WTC11 (cell line): ENCODE data around the gene GPX5. TPM values are rescaled to one million over a fixed set of nuclear protein-coding genes. Genes with fewer than 3 reads are reported as not detected.

Source experiments
- ATAC-seq: fragments of 200-7000 bp; cut with Tn5 transposase; 2 replicates; pipeline ENCODE4 v1.10.0; 2021; ENCODE audit warnings: mild to moderate bottlenecking, moderate library complexity
- CTCF ChIA-PET: fragments of 300-600 bp; sonication (Branson Sonifier 250); formaldehyde crosslinking; loops from one replicate; lab custom pipeline; 2021; ENCODE audit warnings: antibody characterized with exemption; lab: Charles Lee
- POLR2A ChIA-PET: fragments of 350-600 bp; sonication (Branson Sonifier 250); formaldehyde crosslinking; loops from one replicate; lab custom pipeline; 2021; ENCODE audit warnings: antibody characterized with exemption; lab: Charles Lee
- DNase-seq: peaks from one replicate; pipeline ENCODE4 v3.0.0; 2021; ENCODE audit warnings: low spot score
- H3K27ac Mint-ChIP-seq: 2 replicates; pipeline ENCODE4 v1.8.0; 2021; ENCODE audit warnings: mixed read lengths
- H3K27me3 Mint-ChIP-seq: 2 replicates; pipeline ENCODE4 v1.8.0; 2021; ENCODE audit warnings: low read depth, mild to moderate bottlenecking, moderate library complexity, mixed read lengths
- H3K36me3 Mint-ChIP-seq: 2 replicates; pipeline ENCODE4 v1.8.0; 2021; ENCODE audit warnings: mixed read lengths
- H3K4me1 Mint-ChIP-seq: 2 replicates; pipeline ENCODE4 v1.8.0; 2022; ENCODE audit warnings: mixed read lengths
- H3K4me3 Mint-ChIP-seq: 2 replicates; pipeline ENCODE4 v1.8.0; 2021; ENCODE audit warnings: mild to moderate bottlenecking, moderate library complexity, mixed read lengths
- H3K9me3 Mint-ChIP-seq: 2 replicates; pipeline ENCODE4 v1.8.0; 2021; ENCODE audit warnings: mixed read lengths
- ATF1 ChIP-seq: sonication (generic); formaldehyde crosslinking; IDR thresholded peaks from 2 replicates; pipeline ENCODE4 v1.8.1; 2023; ENCODE audit warnings: mild to moderate bottlenecking, moderate library complexity, missing genetic modification reagents
- ELF4 ChIP-seq: sonication (generic); formaldehyde crosslinking; IDR thresholded peaks from 2 replicates; pipeline ENCODE4 v1.8.1; 2022; ENCODE audit warnings: low read depth, mild to moderate bottlenecking, moderate library complexity, missing genetic modification reagents
- ETV6 ChIP-seq: sonication (generic); formaldehyde crosslinking; IDR thresholded peaks from 2 replicates; pipeline ENCODE4 v1.8.1; 2022; ENCODE audit warnings: mild to moderate bottlenecking, missing genetic modification reagents
- FOXK1 ChIP-seq: sonication (generic); formaldehyde crosslinking; IDR thresholded peaks from 2 replicates; pipeline ENCODE4 v1.8.0; 2022; ENCODE audit warnings: mild to moderate bottlenecking, moderate library complexity, missing genetic modification reagents
- FOXP1 ChIP-seq: sonication (generic); formaldehyde crosslinking; IDR thresholded peaks from 2 replicates; pipeline ENCODE4 v1.8.0; 2022; ENCODE audit warnings: missing genetic modification reagents, mild to moderate bottlenecking, moderate library complexity, borderline replicate concordance
- GABPB1 ChIP-seq: sonication (generic); formaldehyde crosslinking; IDR thresholded peaks from 2 replicates; pipeline ENCODE4 v1.8.1; 2023; ENCODE audit warnings: mild to moderate bottlenecking, missing genetic modification reagents
- GRHL2 ChIP-seq: fragments of 250-450 bp; sonication (Bioruptor Pico); IDR thresholded peaks from 2 replicates; pipeline ENCODE4 v1.8.0; 2022; ENCODE audit warnings: mild to moderate bottlenecking, moderate library complexity; ENCODE audit not compliant: insufficient replicate concordance, severe bottlenecking
- GTF2I ChIP-seq: fragments of 250-450 bp; sonication (Bioruptor Pico); conservative IDR thresholded peaks from 2 replicates; pipeline ENCODE4 v1.4.0; 2021; ENCODE audit warnings: mild to moderate bottlenecking
- JUN ChIP-seq: sonication (generic); formaldehyde crosslinking; IDR thresholded peaks from 2 replicates; pipeline ENCODE4 v1.8.0; 2023; ENCODE audit warnings: mild to moderate bottlenecking, missing genetic modification reagents
- KAT7 ChIP-seq: sonication (generic); formaldehyde crosslinking; IDR thresholded peaks from 2 replicates; pipeline ENCODE4 v1.8.1; 2023; ENCODE audit warnings: missing genetic modification reagents, mild to moderate bottlenecking, borderline replicate concordance
- NFYB ChIP-seq: sonication (generic); formaldehyde crosslinking; conservative IDR thresholded peaks from 2 replicates; pipeline ENCODE4 v1.8.0; 2022; ENCODE audit warnings: low read depth, missing genetic modification reagents
- RELA ChIP-seq: sonication (generic); formaldehyde crosslinking; IDR thresholded peaks from 2 replicates; pipeline ENCODE4 v1.8.1; 2022; ENCODE audit warnings: missing genetic modification reagents, mild to moderate bottlenecking, borderline replicate concordance
- SMAD3 ChIP-seq: sonication (generic); formaldehyde crosslinking; IDR thresholded peaks from 2 replicates; pipeline ENCODE4 v1.8.0; 2022; ENCODE audit warnings: missing genetic modification reagents, mild to moderate bottlenecking, borderline replicate concordance
- ZNF263 ChIP-seq: sonication (generic); formaldehyde crosslinking; IDR thresholded peaks from 2 replicates; pipeline ENCODE4 v1.8.1; 2022; ENCODE audit warnings: low read depth, mild to moderate bottlenecking, moderate library complexity, missing genetic modification reagents
- ZNF423 ChIP-seq: fragments of 250-450 bp; sonication (Bioruptor Pico); IDR thresholded peaks from 2 replicates; pipeline ENCODE4 v2.1.2; 2022; ENCODE audit warnings: mild to moderate bottlenecking, moderate library complexity
- total RNA-seq: library from RNA; stranded (reverse); gene quantifications from 3 replicates; pipeline ENCODE4 v1.2.3, GENCODE V29; 2021
- TF ChIP-seq, protein P1 (sequence below): sonication (generic); formaldehyde crosslinking; IDR thresholded peaks from 2 replicates; pipeline ENCODE4 v1.8.1; 2022; ENCODE audit warnings: low read depth, missing genetic modification reagents, borderline replicate concordance
- TF ChIP-seq, protein P2 (sequence below): sonication (generic); formaldehyde crosslinking; IDR thresholded peaks from 2 replicates; pipeline ENCODE4 v1.8.0; 2023; ENCODE audit warnings: missing genetic modification reagents
- TF ChIP-seq, protein P3 (sequence below): sonication (generic); formaldehyde crosslinking; IDR thresholded peaks from 2 replicates; pipeline ENCODE4 v1.8.0; 2022; ENCODE audit warnings: mild to moderate bottlenecking, missing genetic modification reagents
- TF ChIP-seq, protein P4 (sequence below): sonication (generic); formaldehyde crosslinking; IDR thresholded peaks from 2 replicates; pipeline ENCODE4 v1.8.1; 2022; ENCODE audit warnings: mild to moderate bottlenecking, moderate library complexity, missing genetic modification reagents
- TF ChIP-seq, protein P5 (sequence below): sonication (generic); formaldehyde crosslinking; IDR thresholded peaks from 2 replicates; pipeline ENCODE4 v1.8.0; 2023; ENCODE audit warnings: mild to moderate bottlenecking, missing genetic modification reagents

GPX5 gene
- total RNA-seq, 1 experiment from 2014 or later: not detected

DNA sequence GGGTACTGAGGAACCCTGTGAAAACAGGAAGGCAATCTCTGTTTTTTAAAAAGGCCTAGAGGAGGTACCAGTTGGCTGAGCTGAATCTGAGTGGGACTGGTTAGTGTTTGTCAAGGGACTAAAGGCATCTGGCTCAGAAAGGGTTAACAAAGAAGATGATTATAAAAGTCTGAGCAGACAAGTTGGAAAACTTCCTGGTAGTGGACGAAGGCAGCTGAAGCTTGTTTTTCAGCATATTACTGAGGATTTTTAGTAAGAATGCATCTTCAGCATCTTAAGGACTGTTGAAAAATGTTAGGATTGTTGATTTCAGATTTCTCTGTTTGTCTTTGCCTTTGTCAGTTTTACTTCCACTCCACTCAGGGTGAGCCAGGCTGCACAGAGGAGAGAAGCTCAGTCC lies 5.1 kb downstream of the GPX5 start:
- Mint-ChIP-seq H3K27me3 (peaks cover 14% of the 10 kb centered on the region), H3K27ac (no peak overlapping the region; the same call in 1 of the 2 replicates), H3K36me3 (no peaks in the 10 kb centered on the region), H3K4me1 (peaks cover 20% of the 10 kb centered on the region), H3K4me3 (peak overlapping the region; percentile 11), H3K9me3 (no peaks in the 10 kb centered on the region)
- ChIA-PET POLR2A (no interaction called here), CTCF (interaction anchor here (0.7 to 2.6 kb wide), 22 partner anchors 9 to 1248 kb away, joined by 3 to 47 read pairs (median 5); partner anchors contain the start of gene ZSCAN23)
- DNase-seq (no peak), ATAC-seq (no peak)
- no peak for TF ChIP-seq KAT7 (CRISPR knock-in tag)

GRCh38 chr6:28531479-28532128 lies 5.9 kb downstream of the GPX5 start:
- DNase-seq: no peak
- no peaks in the 10 kb centered on the region for H3K9me3 Mint-ChIP-seq
- H3K4me3 Mint-ChIP-seq: 0 out of 2 replicates have a peak overlapping the region, but pooled peaks have one; percentile 4
- CTCF ChIA-PET: interaction anchor here (0.6 to 2.6 kb wide), 30 partner anchors 8 to 1120 kb away, joined by 3 to 47 read pairs (median 5); partner anchors contain the start of genes GPX6 and ZSCAN23
- TF ChIP-seq GTF2I (CRISPR knock-in tag) (0 out of 2 replicates have a peak, but pooled peaks have one; percentile 60), GRHL2 (CRISPR knock-in tag) (no peak)
- POLR2A ChIA-PET: interaction anchor here (1.2 kb wide), 1 partner anchor 11 kb away, joined by 7 read pairs; no protein-coding TSS in a partner anchor
- H3K27me3 Mint-ChIP-seq: peaks cover 7% of the 10 kb centered on the region
- no peaks in the 10 kb centered on the region for H3K36me3 Mint-ChIP-seq
- peak overlapping the region; percentile 65; the same call in 1 of the 2 replicates for H3K27ac Mint-ChIP-seq
- peak; percentile 89 for ATAC-seq
- H3K4me1 Mint-ChIP-seq: peaks cover 23% of the 10 kb centered on the region

- TF ChIP-seq, protein P1, sequence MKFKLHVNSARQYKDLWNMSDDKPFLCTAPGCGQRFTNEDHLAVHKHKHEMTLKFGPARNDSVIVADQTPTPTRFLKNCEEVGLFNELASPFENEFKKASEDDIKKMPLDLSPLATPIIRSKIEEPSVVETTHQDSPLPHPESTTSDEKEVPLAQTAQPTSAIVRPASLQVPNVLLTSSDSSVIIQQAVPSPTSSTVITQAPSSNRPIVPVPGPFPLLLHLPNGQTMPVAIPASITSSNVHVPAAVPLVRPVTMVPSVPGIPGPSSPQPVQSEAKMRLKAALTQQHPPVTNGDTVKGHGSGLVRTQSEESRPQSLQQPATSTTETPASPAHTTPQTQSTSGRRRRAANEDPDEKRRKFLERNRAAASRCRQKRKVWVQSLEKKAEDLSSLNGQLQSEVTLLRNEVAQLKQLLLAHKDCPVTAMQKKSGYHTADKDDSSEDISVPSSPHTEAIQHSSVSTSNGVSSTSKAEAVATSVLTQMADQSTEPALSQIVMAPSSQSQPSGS (CRISPR knock-in tag): no peak
- TF ChIP-seq SMAD3 (CRISPR knock-in tag) (no peak), NFYB (no peak), ELF4 (CRISPR knock-in tag) (no peak), JUN (no peak), ATF1 (no peak), ETV6 (CRISPR knock-in tag) (no peak), FOXP1 (CRISPR knock-in tag) (no peak), GTF2I (CRISPR knock-in tag) (no peak), ZNF423 (no peak), GABPB1 (no peak), FOXK1 (CRISPR knock-in tag) (no peak), ZNF263 (CRISPR knock-in tag) (no peak), RELA (CRISPR knock-in tag) (no peak)
- TF ChIP-seq, protein P2, sequence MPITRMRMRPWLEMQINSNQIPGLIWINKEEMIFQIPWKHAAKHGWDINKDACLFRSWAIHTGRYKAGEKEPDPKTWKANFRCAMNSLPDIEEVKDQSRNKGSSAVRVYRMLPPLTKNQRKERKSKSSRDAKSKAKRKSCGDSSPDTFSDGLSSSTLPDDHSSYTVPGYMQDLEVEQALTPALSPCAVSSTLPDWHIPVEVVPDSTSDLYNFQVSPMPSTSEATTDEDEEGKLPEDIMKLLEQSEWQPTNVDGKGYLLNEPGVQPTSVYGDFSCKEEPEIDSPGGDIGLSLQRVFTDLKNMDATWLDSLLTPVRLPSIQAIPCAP: no peak
- TF ChIP-seq, protein P3, sequence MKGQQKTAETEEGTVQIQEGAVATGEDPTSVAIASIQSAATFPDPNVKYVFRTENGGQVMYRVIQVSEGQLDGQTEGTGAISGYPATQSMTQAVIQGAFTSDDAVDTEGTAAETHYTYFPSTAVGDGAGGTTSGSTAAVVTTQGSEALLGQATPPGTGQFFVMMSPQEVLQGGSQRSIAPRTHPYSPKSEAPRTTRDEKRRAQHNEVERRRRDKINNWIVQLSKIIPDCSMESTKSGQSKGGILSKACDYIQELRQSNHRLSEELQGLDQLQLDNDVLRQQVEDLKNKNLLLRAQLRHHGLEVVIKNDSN (CRISPR knock-in tag): no peak
- TF ChIP-seq, protein P4, sequence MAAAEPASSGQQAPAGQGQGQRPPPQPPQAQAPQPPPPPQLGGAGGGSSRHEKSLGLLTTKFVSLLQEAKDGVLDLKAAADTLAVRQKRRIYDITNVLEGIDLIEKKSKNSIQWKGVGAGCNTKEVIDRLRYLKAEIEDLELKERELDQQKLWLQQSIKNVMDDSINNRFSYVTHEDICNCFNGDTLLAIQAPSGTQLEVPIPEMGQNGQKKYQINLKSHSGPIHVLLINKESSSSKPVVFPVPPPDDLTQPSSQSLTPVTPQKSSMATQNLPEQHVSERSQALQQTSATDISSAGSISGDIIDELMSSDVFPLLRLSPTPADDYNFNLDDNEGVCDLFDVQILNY (CRISPR knock-in tag): no peak
- TF ChIP-seq, protein P5, sequence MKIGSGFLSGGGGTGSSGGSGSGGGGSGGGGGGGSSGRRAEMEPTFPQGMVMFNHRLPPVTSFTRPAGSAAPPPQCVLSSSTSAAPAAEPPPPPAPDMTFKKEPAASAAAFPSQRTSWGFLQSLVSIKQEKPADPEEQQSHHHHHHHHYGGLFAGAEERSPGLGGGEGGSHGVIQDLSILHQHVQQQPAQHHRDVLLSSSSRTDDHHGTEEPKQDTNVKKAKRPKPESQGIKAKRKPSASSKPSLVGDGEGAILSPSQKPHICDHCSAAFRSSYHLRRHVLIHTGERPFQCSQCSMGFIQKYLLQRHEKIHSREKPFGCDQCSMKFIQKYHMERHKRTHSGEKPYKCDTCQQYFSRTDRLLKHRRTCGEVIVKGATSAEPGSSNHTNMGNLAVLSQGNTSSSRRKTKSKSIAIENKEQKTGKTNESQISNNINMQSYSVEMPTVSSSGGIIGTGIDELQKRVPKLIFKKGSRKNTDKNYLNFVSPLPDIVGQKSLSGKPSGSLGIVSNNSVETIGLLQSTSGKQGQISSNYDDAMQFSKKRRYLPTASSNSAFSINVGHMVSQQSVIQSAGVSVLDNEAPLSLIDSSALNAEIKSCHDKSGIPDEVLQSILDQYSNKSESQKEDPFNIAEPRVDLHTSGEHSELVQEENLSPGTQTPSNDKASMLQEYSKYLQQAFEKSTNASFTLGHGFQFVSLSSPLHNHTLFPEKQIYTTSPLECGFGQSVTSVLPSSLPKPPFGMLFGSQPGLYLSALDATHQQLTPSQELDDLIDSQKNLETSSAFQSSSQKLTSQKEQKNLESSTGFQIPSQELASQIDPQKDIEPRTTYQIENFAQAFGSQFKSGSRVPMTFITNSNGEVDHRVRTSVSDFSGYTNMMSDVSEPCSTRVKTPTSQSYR (CRISPR knock-in tag): no peak
- ATAC-seq: no peak
- ChIA-PET POLR2A (no interaction called here), CTCF (no interaction called here)
- H3K27me3 Mint-ChIP-seq: no peaks in the 10 kb centered on the region; the same call in 1 of the 2 replicates
- no peaks in the 10 kb centered on the region for H3K36me3 Mint-ChIP-seq
- no peak overlapping the region for H3K4me3 Mint-ChIP-seq
- H3K27ac Mint-ChIP-seq: no peak overlapping the region
- H3K9me3 Mint-ChIP-seq: no peaks in the 10 kb centered on the region
- peaks cover 35% of the 10 kb centered on the region for H3K4me1 Mint-ChIP-seq
- DNase-seq: no peak
Measured at GRCh38 chr6:28534306-28534705, 8.6 kb downstream of the GPX5 start.
